HCEC 1CT (cell line): ENCODE measurements around the gene ATMIN.

Experiments used
- DNase-seq: peaks from one replicate; pipeline ENCODE4 v3.0.0-alpha.2; 2017

Gene ATMIN

GRCh38 chr16:81006813-81007695 is 28.6 kb upstream of the ATMIN start, which contains the start of the genes CENPN and CMC2:
Gene CENPN (plus strand): TSS chr16:81007214. CDS start chr16:81011940, 4,726 bp downstream.
Gene CMC2 (minus strand): TSS chr16:81006885. CDS start chr16:80997394, 9,491 bp downstream.
- peak; percentile 98 for DNase-seq

DNA sequence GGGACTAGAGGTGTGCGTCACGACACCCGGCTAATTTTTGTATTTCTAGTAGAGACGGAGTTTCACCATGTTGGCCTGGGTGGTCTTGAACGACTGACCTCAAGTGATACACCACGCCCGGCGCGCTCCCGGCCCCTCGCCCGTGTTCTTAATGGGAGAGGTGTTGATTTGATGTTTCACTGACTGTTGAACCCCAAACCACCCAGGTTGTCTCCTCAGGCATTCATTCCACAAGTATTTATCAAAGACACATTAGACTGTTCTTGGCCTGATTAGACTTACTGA is 27.2 kb upstream of the ATMIN start:
- DNase-seq = no peak

- DNase-seq = no peak
Observed at GRCh38 chr16:81012974-81013373, 22.7 kb upstream of the ATMIN start.

- DNase-seq = no peak
Observed at GRCh38 chr16:81014672-81015071, 21.0 kb upstream of the ATMIN start.

GRCh38 chr16:81018496-81018895 is 17.1 kb upstream of the ATMIN start:
- no peak for DNase-seq

DNA sequence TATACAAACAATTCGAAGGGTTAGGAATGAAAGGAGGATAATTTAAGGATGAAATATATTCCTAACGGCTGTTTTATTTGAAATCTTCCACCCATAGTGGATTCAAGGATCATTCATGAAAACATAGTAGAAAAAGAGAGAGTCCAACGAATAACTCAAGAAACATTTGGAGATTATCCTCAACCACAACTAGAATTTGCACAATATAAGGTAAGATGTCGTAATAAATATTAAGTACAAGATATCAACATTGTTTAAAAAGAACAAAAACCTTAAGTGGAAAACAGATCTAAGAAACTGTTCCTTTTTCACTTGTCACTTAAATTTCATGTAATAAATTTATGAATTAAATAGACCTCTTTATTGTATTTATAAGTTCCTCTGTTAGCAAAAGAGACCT is 9.2 kb upstream of the ATMIN start:
- no peak for DNase-seq

- no peak for DNase-seq
Observed at GRCh38 chr16:81029930-81030604, 5.6 kb upstream of the ATMIN start.

- DNase-seq = peak; percentile 23
Observed at GRCh38 chr16:81035975-81036750, 521 bp downstream of the ATMIN start.

DNA sequence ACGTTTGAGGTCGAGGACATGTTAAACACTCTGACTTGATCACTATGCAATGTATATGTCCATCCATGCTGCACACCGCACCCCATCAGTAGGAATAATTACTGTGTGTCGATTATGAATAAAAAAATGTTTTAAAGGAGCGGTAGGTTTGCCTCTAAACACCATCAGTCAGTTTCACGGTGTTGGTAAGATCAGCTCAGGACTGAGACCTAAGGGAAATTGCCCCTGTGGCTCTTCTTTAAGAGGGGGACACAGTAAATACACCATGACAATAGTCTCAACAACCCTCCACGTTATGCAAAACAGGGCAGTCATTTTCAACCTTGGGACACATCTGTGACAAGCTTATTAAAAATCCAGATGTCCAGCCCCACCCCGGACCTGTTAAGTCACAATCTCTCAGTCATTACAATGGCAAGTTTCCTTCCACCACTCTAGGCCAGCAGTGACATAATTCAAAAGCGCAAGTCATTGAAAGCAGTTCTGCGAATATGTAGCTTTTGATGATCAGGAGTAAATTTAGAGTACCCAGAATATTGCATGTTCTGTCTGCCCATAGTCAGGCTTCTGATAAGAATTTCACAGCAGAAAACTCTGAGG is 1.2 kb downstream of the ATMIN start:
- DNase-seq = no peak

DNA sequence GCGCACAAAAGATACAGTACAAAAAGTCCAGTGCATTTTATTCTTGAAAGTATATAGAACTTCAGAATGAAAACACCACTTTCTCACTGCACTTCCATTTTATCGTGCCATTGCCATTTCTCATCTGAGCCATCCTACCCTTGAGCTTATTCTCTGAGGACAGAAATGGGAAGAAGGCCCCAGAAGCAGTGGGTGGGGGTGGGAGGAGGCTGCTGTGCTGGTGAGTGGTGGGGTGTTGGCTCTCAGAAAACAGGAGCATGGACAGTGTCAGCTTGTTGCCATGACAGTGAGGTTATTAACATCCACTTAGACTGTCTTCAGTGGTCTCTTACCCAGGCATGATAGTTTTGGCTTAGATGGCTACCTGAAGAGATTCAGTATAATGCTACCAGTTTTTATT is 4.5 kb downstream of the ATMIN start:
- DNase-seq = no peak

DNA sequence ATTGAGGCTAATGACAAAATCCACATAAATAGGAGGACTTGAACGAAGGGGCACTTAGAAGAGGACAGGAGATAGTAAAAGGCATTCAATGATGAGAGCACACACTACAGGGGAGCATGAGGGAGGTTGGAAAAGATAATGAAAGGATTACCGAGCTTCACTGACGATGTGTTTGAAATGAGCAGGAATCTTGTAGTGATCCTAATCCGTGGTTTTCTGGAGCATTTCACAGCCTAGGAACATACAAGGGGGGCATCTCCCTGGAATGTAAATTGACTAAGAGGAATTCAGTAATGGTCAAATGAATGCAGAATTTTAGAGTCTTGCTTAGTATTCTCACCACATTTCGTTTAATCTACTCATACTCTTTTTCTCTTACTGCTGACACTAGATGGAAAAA is 5.2 kb downstream of the ATMIN start:
- DNase-seq = no peak

GRCh38 chr16:81041696-81042095 is 6.1 kb downstream of the ATMIN start:
- DNase-seq = no peak

DNA sequence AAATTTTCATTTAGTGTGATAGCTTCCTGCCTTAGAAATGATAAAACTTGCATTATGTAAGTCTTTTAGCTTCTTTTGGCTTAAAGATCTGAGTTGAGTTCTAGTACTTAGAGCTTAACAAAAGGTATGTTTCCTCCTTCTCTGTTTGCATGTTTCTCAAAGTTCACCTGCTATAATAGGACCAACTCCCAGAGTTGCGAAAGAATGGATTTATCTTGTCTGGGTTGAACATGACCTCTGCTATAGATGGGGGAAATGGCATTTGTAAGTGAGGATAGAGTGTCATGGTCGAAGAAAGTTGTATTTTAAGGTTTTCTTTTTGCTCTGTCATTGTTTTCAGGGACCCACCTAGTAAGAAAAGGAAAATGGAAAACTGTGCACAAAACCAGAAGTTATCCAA is 7.2 kb downstream of the ATMIN start:
- DNase-seq = no peak

DNA sequence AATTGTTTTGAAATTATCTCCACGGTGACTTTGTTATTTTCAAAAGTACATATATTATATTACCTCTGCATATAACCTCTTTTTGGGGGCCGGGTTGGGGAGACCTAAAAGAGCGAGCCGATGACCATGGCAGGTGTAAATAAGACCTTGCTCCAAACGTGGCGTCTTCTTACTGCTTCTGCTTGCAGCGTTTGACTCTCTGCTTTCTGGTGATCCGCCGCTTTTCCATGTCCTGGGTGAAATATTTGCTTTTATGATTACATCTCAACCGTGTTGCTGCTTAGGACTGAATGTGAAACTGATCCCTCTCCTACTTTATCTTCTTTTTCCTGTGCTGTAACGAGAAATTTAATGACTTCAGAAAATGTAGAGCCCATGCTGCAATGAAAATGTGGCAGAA is 18.1 kb downstream of the ATMIN start:
- no peak for DNase-seq

DNA sequence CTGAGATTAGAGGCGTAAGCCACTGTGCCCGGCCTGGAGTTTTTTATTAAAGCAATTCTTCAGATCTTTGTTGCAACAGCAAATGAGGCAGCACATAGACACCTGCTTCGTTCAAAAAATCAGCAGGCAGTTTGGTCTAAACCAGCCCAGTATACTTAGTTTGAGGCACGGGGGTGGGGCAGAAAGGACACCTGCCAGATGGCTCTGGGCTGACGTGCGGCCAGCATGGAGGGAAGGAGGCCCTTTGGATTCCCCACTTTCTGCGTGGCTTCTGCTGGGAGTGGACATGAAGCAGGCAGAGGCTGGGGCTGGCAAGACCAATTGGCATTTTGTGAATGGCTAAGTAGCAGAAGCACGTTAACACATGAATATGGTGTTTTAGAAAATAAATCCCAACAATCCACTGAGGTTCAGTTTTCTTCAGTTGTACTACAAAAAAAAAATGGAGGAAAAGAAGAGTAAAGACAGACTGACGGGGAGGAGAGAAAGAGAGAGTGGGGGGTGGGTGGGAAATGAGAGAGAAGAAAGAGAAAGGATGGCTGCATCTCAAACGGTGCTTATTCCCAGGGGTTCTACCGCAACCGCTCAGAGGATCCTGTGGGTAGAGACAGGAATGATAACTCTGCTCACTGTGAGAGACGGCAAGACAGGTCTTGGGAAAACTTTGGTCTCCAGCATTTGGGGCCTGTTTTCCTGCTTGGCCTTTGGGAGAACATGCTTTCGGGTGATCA is 25.1 kb downstream of the ATMIN start:
- no peak for DNase-seq

- DNase-seq = no peak
Observed at GRCh38 chr16:81061307-81061640, 25.6 kb downstream of the ATMIN start.

GRCh38 chr16:81061871-81062608 is 26.4 kb downstream of the ATMIN start:
- DNase-seq = no peak

DNA sequence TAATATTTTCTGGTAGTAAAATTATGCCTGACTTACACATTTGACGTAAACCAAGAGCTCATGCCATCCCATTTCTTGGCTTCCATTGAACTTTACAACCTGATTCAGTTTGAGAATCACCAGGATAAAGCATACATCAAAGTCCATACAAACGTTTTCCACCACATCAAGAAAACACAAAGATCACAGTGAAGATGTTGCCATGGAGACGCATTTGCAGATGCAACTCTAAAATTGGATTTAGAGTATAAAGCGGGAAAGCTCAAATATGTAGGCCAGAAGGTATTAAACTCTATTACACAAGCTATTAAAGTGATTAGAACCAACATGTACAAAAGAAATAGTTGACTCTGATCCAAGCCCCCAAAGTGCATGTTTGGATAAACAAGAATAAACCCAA is 31.0 kb downstream of the ATMIN start:
- DNase-seq = no peak

DNA sequence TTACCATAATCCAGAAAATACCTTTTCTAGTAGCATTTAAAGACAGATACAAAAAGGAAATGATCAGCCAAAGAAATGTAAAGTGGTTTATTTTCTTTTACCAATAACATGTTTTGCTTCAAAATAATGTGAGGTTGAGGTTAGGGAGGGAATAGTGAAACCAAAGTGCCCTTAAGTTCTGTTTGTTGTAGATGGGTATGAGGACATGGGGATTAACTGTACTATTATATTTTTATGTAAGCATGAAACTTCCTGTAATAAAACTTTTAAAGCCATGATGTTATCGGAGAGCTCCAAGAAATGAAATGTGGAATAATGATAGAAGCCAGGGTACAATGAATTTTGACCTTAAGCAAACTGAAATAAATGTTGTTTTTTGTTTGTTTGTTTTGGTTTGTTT is 31.5 kb downstream of the ATMIN start:
- DNase-seq = no peak

- no peak for DNase-seq
Observed at GRCh38 chr16:81069063-81069462, 33.4 kb downstream of the ATMIN start.

- no peak for DNase-seq
Observed at GRCh38 chr16:81070979-81071378, 35.3 kb downstream of the ATMIN start.

- DNase-seq = peak; percentile 78
Observed at GRCh38 chr16:81071805-81072204, 36.2 kb downstream of the ATMIN start.
